Thoracic aorta (tissue), 2 donors: Measurements from ENCODE around the gene FGFR3. TPM values are rescaled to one million over a fixed set of nuclear protein-coding genes. Genes with fewer than 3 reads are reported as not detected.

Experiments used
- ATAC-seq: fragments of 150-250 bp; one replicate; pipeline ENCODE4 v1.8.0; 2017; ENCODE audit warnings: low read depth; ENCODE audit not compliant: insufficient number of reproducible peaks, low FRiP score
- DNase-seq: peaks from one replicate; pipeline ENCODE4 v3.0.0-alpha.2; 2020; ENCODE audit warnings: low spot score
- H3K27ac ChIP-seq, 2 donors: fragments of 200-600 bp; sonication (generic); 1 replicate in 1 of 2; 2 replicates in 1 of 2; pipeline ENCODE4 v1.5.1; 2016; ENCODE audit warnings: mild to moderate bottlenecking in 2 of 2, moderate library complexity in 2 of 2
- H3K27me3 ChIP-seq: fragments of 200-600 bp; sonication (generic); replicated peaks from 2 replicates; pipeline ENCODE4 v1.6.0; 2016; ENCODE audit warnings: mild to moderate bottlenecking; ENCODE audit not compliant: insufficient read depth
- H3K36me3 ChIP-seq: fragments of 200-600 bp; sonication (generic); one replicate; pipeline ENCODE4 v1.5.1; 2016
- H3K4me1 ChIP-seq, 2 donors: fragments of 200-600 bp; sonication (generic); 1 replicate in 1 of 2; 2 replicates in 1 of 2; pipeline versions ENCODE4 v1.5.1 to v1.6.0; 2016; ENCODE audit warnings: low read depth in 2 of 2, mild to moderate bottlenecking in 1 of 2; ENCODE audit not compliant: control insufficient read depth in 1 of 2
- H3K4me3 ChIP-seq: fragments of 200-600 bp; sonication (generic); 2 replicates; pipeline ENCODE4 v1.5.1; 2016; ENCODE audit warnings: mild to moderate bottlenecking
- H3K9me3 ChIP-seq: fragments of 200-600 bp; sonication (generic); 2 replicates; pipeline ENCODE4 v1.5.1; 2016
- CTCF ChIP-seq: fragments of 200-600 bp; sonication (generic); IDR thresholded peaks from one replicate; pipeline ENCODE4 v1.5.1; 2019; ENCODE audit warnings: antibody characterized with exemption
- total RNA-seq, 2 donors: library from RNA; depleted of rRNA; stranded (reverse); fragments of >200 nt; gene quantifications; one replicate each; pipeline versions ENCODE4 v1.1.0 to v1.2.3, GENCODE V29; 2016

The FGFR3 gene
- total RNA-seq, 2 donors from 2014 or later, result 0.68 to 1.4 TPM

- Histone ChIP-seq H3K27me3 (no peaks in the 10 kb centered on the region), H3K36me3 (no peaks in the 10 kb centered on the region), H3K27ac (no peak overlapping the region), H3K9me3 (no peaks in the 10 kb centered on the region), H3K4me1 (no peaks in the 10 kb centered on the region), H3K4me3 (no peak overlapping the region)
- ATAC-seq (no peak), DNase-seq (no peak)
- TF ChIP-seq CTCF, result no peak
Observed at GRCh38 chr4:1756079-1756478, 37.0 kb upstream of the FGFR3 start.

- Histone ChIP-seq H3K9me3 (no peaks in the 10 kb centered on the region), H3K27me3 (no peaks in the 10 kb centered on the region), H3K27ac (no peak overlapping the region), H3K4me3 (no peak overlapping the region), H3K36me3 (no peaks in the 10 kb centered on the region), H3K4me1 (no peaks in the 10 kb centered on the region)
- DNase-seq, result no peak
- ATAC-seq, result no peak
- TF ChIP-seq CTCF, result no peak
Observed at GRCh38 chr4:1756893-1757779, 36.0 kb upstream of the FGFR3 start.

GRCh38 chr4:1757836-1758235 is 35.3 kb upstream of the FGFR3 start:
- H3K27me3 ChIP-seq, result no peaks in the 10 kb centered on the region
- no peaks in the 10 kb centered on the region for H3K4me1 ChIP-seq
- no peak overlapping the region for H3K4me3 ChIP-seq
- no peak for TF ChIP-seq CTCF
- H3K9me3 ChIP-seq, result no peaks in the 10 kb centered on the region
- ATAC-seq (no peak), DNase-seq (no peak)
- no peaks in the 10 kb centered on the region for H3K36me3 ChIP-seq
- H3K27ac ChIP-seq, result no peak overlapping the region

- DNase-seq (no peak), ATAC-seq (no peak)
- Histone ChIP-seq H3K4me3 (no peak overlapping the region), H3K9me3 (no peaks in the 10 kb centered on the region), H3K4me1 (peaks cover 0 to 5% of the 10 kb centered on the region in 2 donors), H3K36me3 (no peaks in the 10 kb centered on the region), H3K27me3 (no peaks in the 10 kb centered on the region), H3K27ac (no peak overlapping the region)
- TF ChIP-seq CTCF, result no peak
Observed at GRCh38 chr4:1758306-1759121, 34.6 kb upstream of the FGFR3 start.

- no peak for DNase-seq
- Histone ChIP-seq H3K4me1 (peaks cover 3 to 11% of the 10 kb centered on the region in 2 donors), H3K36me3 (no peaks in the 10 kb centered on the region), H3K4me3 (no peak overlapping the region), H3K27me3 (no peaks in the 10 kb centered on the region), H3K27ac (no peak overlapping the region), H3K9me3 (no peaks in the 10 kb centered on the region)
- no peak for ATAC-seq
- TF ChIP-seq CTCF, result no peak
Observed at GRCh38 chr4:1759170-1759817, 33.8 kb upstream of the FGFR3 start.
